T-helper 17 cell (primary cell): ENCODE results near the gene GRAMD1A. TPM values are rescaled to one million over a fixed set of nuclear protein-coding genes. Genes with fewer than 3 reads are reported as not detected.
"Not testable (repeated sequence)": the region's sequence is repeated elsewhere in the genome, so short reads cannot be mapped to it uniquely, and the experiment has no call there.

Experiments
- ATAC-seq: fragments of 150-1000 bp; cut with Tn5 transposase; 2 replicates; pipeline ENCODE4 v1.10.0; 2021; ENCODE audit warnings: mild to moderate bottlenecking, moderate library complexity
- DNase-seq, 3 donors: peaks; one replicate each; pipeline versions ENCODE4 v3.0.0 to v3.0.0-alpha.2; 2020 to 2021
- H3K9me3 ChIP-seq: one replicate; pipeline ENCODE4 v1.7.0; 2013; ENCODE audit warnings: low read length, mild to moderate bottlenecking; ENCODE audit not compliant: control insufficient read depth, poor library complexity, severe bottlenecking
- H3K27ac Mint-ChIP-seq: one replicate; pipeline ENCODE4 v1.8.0; 2022; ENCODE audit warnings: mild to moderate bottlenecking, moderate library complexity, mixed read lengths
- H3K27me3 Mint-ChIP-seq: one replicate; pipeline ENCODE4 v1.8.0; 2022; ENCODE audit warnings: mixed read lengths
- H3K36me3 Mint-ChIP-seq: one replicate; pipeline ENCODE4 v1.8.0; 2022; ENCODE audit warnings: low read depth, mixed read lengths
- H3K4me1 Mint-ChIP-seq: one replicate; pipeline ENCODE4 v1.8.0; 2022; ENCODE audit warnings: mild to moderate bottlenecking, mixed read lengths
- H3K4me3 Mint-ChIP-seq: one replicate; pipeline ENCODE4 v1.8.0; 2022; ENCODE audit warnings: mild to moderate bottlenecking, moderate library complexity, mixed read lengths
- total RNA-seq, 4 donors: library from RNA in 2 of 4; stranded (reverse) in 2 of 4; gene quantifications; one replicate each; pipeline ENCODE4 v1.2.3 and lab custom pipeline; 2022 to 2026

Gene GRAMD1A
- total RNA-seq, 2 donors from 2014 or later: 153 to 162 TPM

GRCh38 chr19:35043906-35044305 is 43.8 kb downstream of the GRAMD1A start:
- DNase-seq (no peak), ATAC-seq (no peak)
- no peaks in the 10 kb centered on the region for H3K9me3 ChIP-seq
- H3K4me3 Mint-ChIP-seq: no peak overlapping the region
- peak overlapping the region; percentile 66 for H3K27ac Mint-ChIP-seq
- H3K36me3 Mint-ChIP-seq: no peaks in the 10 kb centered on the region
- H3K27me3 Mint-ChIP-seq: peaks cover 11% of the 10 kb centered on the region
- H3K4me1 Mint-ChIP-seq: peaks cover 30% of the 10 kb centered on the region

DNA sequence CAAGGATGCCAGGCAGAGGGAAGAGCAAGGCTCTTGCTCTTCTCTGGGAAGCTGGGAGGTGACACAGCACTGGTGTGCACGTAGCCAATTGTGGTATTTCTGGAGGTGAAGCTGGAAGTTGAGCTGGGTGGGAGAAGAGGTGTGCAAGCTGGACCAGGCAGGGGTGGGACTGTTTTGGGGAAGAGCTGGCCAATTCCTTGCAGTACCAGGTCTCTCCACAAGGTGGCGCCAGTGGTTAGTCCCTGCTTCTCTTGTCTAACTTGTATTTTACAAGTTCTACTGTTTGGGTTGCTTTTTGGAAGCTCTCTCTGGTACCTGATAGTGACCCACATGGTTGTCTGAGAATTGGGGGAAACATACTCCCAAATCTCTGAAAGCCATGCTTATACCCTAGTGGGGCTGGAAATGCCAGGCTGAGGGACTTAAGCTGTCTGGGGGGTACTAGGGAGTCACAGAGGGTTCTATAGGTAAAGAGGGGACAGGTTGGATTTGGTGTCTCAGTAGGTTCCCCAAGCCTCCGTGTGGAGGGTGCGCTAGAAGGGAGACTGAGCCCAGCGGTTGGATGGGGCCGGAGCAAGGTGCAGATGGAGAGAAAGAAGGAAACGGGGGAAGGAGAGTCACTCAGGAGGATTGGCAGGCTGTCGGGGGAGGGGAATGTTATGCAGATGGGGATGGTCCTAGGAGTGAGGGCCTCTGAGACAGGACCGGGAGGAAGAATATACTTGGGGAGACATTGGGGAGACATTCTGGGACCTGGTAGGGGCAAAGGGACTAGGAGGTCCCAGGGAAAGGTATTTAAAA is 44.4 kb downstream of the GRAMD1A start:
- Mint-ChIP-seq H3K27me3 (peaks cover 11% of the 10 kb centered on the region), H3K27ac (peak overlapping the region; percentile 66), H3K4me1 (peaks cover 28% of the 10 kb centered on the region), H3K36me3 (no peaks in the 10 kb centered on the region), H3K4me3 (peak overlapping the region; percentile 80)
- no peaks in the 10 kb centered on the region for H3K9me3 ChIP-seq
- ATAC-seq (peak; percentile 30), DNase-seq (peak; percentile 38 to 49 (median 43))

DNA sequence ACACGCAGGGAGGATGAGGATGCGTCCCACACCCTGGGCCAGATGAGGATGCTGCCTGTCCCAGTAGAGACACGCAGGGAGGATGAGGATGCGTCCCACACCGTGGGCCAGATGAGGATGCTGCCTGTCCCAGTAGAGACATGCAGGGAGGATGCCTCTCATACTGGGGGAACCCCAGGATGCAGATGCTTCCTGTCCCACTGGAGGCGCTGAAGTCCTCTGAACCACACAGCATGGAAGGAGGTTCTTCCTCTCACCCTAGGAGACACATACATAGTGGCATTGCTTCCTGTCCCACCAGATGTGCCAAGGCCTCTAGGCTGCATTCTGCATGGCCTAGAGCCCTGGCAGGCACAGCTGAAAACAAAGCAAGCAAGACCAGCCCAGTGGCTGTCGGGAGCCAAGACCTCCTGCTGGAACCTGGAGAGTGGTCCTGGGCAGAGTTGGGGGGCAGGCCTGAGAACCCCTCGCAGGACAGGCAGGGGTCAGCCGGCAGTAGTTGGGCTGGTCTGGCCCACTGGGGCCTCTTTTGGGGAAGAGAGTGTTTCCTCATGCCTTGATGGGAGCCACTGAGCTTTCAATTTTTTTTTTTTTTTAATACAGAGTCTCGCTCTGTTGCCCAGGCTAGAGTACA is 45.7 kb downstream of the GRAMD1A start:
- Mint-ChIP-seq H3K27me3 (peaks cover 11% of the 10 kb centered on the region), H3K4me1 (peaks cover 21% of the 10 kb centered on the region), H3K36me3 (no peaks in the 10 kb centered on the region), H3K27ac (peak overlapping the region; percentile 51), H3K4me3 (no peak overlapping the region)
- H3K9me3 ChIP-seq: no peaks in the 10 kb centered on the region
- DNase-seq (peak in 1 of 3 donors; percentile 27), ATAC-seq (peak; percentile 91)

GRCh38 chr19:35046461-35046860 is 46.3 kb downstream of the GRAMD1A start:
- Mint-ChIP-seq H3K4me1 (peaks cover 21% of the 10 kb centered on the region), H3K27ac (no peak overlapping the region), H3K4me3 (no peak overlapping the region), H3K36me3 (no peaks in the 10 kb centered on the region), H3K27me3 (peaks cover 11% of the 10 kb centered on the region)
- ATAC-seq (no peak), DNase-seq (no peak)
- no peaks in the 10 kb centered on the region for H3K9me3 ChIP-seq

GRCh38 chr19:35048911-35049411 is 48.8 kb downstream of the GRAMD1A start:
- H3K9me3 ChIP-seq: no peaks in the 10 kb centered on the region
- Mint-ChIP-seq H3K27me3 (peaks cover 11% of the 10 kb centered on the region), H3K36me3 (no peaks in the 10 kb centered on the region), H3K27ac (no peak overlapping the region), H3K4me3 (no peak overlapping the region), H3K4me1 (peaks cover 16% of the 10 kb centered on the region)
- ATAC-seq (no peak), DNase-seq (no peak)

- Mint-ChIP-seq H3K36me3 (no peaks in the 10 kb centered on the region), H3K4me3 (no peak overlapping the region), H3K27ac (no peak overlapping the region), H3K4me1 (peaks cover 12% of the 10 kb centered on the region), H3K27me3 (peaks cover 9% of the 10 kb centered on the region)
- no peaks in the 10 kb centered on the region for H3K9me3 ChIP-seq
- no peak for ATAC-seq
- DNase-seq: no peak
Observed at GRCh38 chr19:35049456-35049855, 49.3 kb downstream of the GRAMD1A start.

DNA sequence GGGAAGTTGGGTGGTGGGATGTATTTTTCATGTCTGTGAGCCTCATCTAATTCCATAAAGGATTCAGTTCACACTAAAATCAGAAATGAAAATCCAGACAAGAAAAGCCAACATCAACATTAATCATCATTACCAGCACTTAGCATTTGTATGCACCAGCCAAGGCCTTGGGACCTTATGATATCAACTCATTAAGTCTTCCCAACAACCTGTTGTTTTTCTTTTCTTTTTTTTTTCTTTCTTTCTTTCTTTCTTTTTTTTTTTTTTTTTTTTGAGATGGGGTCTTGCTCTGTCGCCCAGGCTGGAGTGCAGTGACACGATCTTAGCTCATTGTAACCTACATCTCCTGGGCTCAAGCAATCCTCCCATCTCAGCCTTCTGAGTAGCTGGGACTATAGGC is 50.5 kb downstream of the GRAMD1A start:
- H3K27ac Mint-ChIP-seq, H3K27me3 Mint-ChIP-seq, H3K9me3 ChIP-seq, H3K36me3 Mint-ChIP-seq, DNase-seq, ATAC-seq, H3K4me3 Mint-ChIP-seq, H3K4me1 Mint-ChIP-seq: not testable (repeated sequence)

DNA sequence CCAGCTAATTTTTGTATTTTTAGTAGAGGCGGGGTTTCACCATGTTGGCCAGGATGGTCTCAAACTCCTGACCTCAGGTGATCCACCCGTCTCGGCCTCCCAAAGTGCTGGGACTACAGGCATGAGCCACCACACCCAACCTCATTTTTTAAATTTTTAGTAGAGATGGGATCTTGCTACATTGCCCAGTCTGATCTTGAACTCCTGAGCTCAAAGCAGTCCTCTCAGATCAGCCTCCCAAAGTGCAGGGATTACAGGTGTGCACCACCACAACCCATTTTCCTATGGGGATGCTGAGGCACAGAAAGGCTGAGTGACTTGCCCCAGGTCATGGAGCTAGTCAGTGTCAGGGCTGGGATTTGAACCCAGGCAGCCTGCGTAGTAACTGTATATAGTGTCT is 51.1 kb downstream of the GRAMD1A start:
- not testable (repeated sequence) for ATAC-seq, DNase-seq, H3K36me3 Mint-ChIP-seq, H3K4me3 Mint-ChIP-seq, H3K4me1 Mint-ChIP-seq, H3K27ac Mint-ChIP-seq, H3K9me3 ChIP-seq
- H3K27me3 Mint-ChIP-seq: peaks cover 11% of the 10 kb centered on the region

- Mint-ChIP-seq H3K27ac (no peak overlapping the region), H3K4me3 (no peak overlapping the region), H3K27me3 (peaks cover 16% of the 10 kb centered on the region), H3K36me3 (no peaks in the 10 kb centered on the region), H3K4me1 (peaks cover 2% of the 10 kb centered on the region)
- ATAC-seq (no peak), DNase-seq (no peak)
- no peaks in the 10 kb centered on the region for H3K9me3 ChIP-seq
Observed at GRCh38 chr19:35051796-35052195, 51.7 kb downstream of the GRAMD1A start.

DNA sequence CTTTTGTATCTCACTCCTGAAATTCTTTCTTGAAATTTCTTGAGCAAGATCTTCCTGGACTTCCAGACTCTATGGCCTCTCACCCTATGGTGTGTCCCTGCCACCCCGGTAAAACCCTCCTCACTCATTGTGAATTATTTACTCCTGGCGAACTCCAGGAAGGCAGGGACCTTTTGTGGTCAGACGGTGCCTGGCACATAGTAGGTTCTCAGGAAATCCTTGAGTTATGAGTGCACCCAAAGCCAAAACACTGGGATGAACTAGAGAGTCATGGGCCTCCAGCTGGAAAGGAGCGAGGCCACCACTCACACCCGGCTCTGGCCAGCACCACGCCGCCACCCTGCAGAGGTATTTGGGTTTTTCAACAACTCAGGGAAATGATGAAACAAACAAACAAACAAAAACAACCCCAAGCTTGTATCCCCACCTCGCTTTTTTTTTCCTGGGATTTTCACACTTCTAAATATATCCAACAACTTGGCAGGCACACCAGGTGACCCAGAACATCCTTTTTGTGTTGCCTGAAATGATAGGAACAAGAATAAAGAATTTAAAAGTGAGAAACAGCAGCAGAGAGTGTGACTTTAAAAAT is 52.6 kb downstream of the GRAMD1A start:
- H3K9me3 ChIP-seq: no peaks in the 10 kb centered on the region
- no peak for ATAC-seq
- DNase-seq: no peak
- H3K4me1 Mint-ChIP-seq: no peaks in the 10 kb centered on the region
- H3K4me3 Mint-ChIP-seq: no peak overlapping the region
- H3K27me3 Mint-ChIP-seq: peaks cover 16% of the 10 kb centered on the region
- H3K36me3 Mint-ChIP-seq: no peaks in the 10 kb centered on the region
- H3K27ac Mint-ChIP-seq: no peak overlapping the region

- no peak for DNase-seq
- Mint-ChIP-seq H3K36me3 (no peaks in the 10 kb centered on the region), H3K27me3 (peaks cover 15% of the 10 kb centered on the region), H3K4me3 (no peak overlapping the region), H3K27ac (no peak overlapping the region), H3K4me1 (no peaks in the 10 kb centered on the region)
- no peaks in the 10 kb centered on the region for H3K9me3 ChIP-seq
- ATAC-seq: no peak
Observed at GRCh38 chr19:35053667-35054293, 53.7 kb downstream of the GRAMD1A start.

DNA sequence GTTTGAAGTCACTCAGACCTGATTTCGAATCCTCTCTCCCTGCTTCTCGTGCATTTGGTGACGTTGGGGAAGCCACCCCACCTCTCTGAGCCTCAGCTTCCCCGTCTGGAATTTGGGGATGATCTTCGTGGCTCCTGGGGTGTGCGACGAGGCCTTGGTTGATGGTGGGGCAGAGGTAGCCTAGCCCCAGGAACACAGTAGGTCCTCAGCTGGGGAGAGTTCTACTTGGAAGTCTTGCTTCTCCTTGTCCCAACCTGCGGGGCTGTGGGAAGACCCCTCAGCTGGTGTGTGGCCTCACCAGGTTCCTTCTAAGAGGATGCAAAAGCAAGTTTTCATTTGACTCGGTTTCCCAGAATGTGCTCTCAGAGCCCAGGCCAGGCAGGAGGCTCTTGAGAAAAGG is 54.5 kb downstream of the GRAMD1A start:
- no peak overlapping the region for H3K27ac Mint-ChIP-seq
- H3K4me1 Mint-ChIP-seq: no peaks in the 10 kb centered on the region
- H3K27me3 Mint-ChIP-seq: peaks cover 15% of the 10 kb centered on the region
- no peaks in the 10 kb centered on the region for H3K36me3 Mint-ChIP-seq
- H3K4me3 Mint-ChIP-seq: no peak overlapping the region
- H3K9me3 ChIP-seq: no peaks in the 10 kb centered on the region
- DNase-seq: no peak
- ATAC-seq: no peak

DNA sequence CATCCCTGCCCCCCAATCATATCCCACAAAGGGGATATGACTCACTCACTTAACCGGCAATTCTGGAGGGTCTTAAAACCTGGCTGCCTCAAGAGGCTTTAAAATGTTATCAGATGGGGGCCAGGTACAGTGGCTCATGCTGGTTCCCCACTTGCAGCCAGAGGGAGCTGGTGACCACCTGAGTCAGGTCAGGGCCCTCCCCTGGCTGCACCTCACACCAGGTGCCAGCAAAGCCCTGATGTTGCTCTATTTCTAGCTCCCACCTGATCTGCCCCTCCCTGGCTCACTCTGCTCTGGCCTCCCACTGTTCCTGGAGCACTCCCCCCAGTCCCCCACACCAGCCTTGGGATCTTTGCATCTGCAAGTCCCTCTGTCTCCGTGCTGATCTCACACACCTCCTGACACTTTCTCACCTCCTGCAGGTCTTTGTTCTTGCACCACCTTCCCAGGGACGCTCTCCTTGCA is 55.6 kb downstream of the GRAMD1A start:
- no peaks in the 10 kb centered on the region for H3K9me3 ChIP-seq
- no peak overlapping the region for H3K27ac Mint-ChIP-seq
- H3K36me3 Mint-ChIP-seq: no peaks in the 10 kb centered on the region
- H3K4me1 Mint-ChIP-seq: no peaks in the 10 kb centered on the region
- ATAC-seq (peak; percentile 40), DNase-seq (no peak)
- peaks cover 15% of the 10 kb centered on the region for H3K27me3 Mint-ChIP-seq
- no peak overlapping the region for H3K4me3 Mint-ChIP-seq
